HL-60 (cell line): Measurements from ENCODE around the gene SRCAP.

Source experiments
- DNase-seq, 2 experiments: peaks; one replicate each; pipeline ENCODE4 v3.0.0-alpha.2; 2010 to 2020; ENCODE audit warnings: low read depth in 1 of 2, low spot score in 1 of 2
- H3K27ac ChIP-seq: fragments of 250-450 bp; sonication (Bioruptor Pico); replicated peaks from 2 replicates; pipeline ENCODE4 v1.5.1; 2020; ENCODE audit warnings: mild to moderate bottlenecking, moderate library complexity
- H3K27me3 ChIP-seq: fragments of 250-450 bp; sonication (Bioruptor Pico); 2 replicates; pipeline ENCODE4 v1.5.1; 2021; ENCODE audit warnings: mild to moderate bottlenecking, moderate library complexity; ENCODE audit not compliant: insufficient read depth, poor library complexity, severe bottlenecking
- H3K4me3 ChIP-seq: replicated peaks from 2 replicates; pipeline ENCODE4 v1.5.1; 2011; ENCODE audit warnings: mild to moderate bottlenecking, control low read depth, low read length; ENCODE audit not compliant: insufficient read depth
- GABPA ChIP-seq: IDR thresholded peaks from 2 replicates; pipeline ENCODE4 v1.6.1; 2012; ENCODE audit warnings: low read depth
- POLR2AphosphoS5 ChIP-seq: IDR thresholded peaks from 2 replicates; pipeline ENCODE4 v1.6.1; 2012; ENCODE audit warnings: low read depth
- REST ChIP-seq: IDR thresholded peaks from 2 replicates; pipeline ENCODE4 v1.6.1; 2012; ENCODE audit warnings: low read depth; ENCODE audit not compliant: insufficient replicate concordance
- SPI1 ChIP-seq: IDR thresholded peaks from 2 replicates; pipeline ENCODE4 v1.6.1; 2012; ENCODE audit warnings: low read depth, mild to moderate bottlenecking, borderline replicate concordance
- TF ChIP-seq, protein P1 (sequence below): IDR thresholded peaks from one replicate; pipeline ENCODE4 v1.5.1; 2011; ENCODE audit warnings: low read length, control low read depth, inconsistent platforms; ENCODE audit not compliant: insufficient read depth

The SRCAP gene

GRCh38 chr16:30731411-30731810, 32.4 kb downstream of the SRCAP start:
- Histone ChIP-seq H3K27me3 (no peaks in the 10 kb centered on the region), H3K4me3 (no peak overlapping the region), H3K27ac (no peak overlapping the region)
- no peak for DNase-seq
- TF ChIP-seq REST = no peak
- TF ChIP-seq SPI1 = no peak
- TF ChIP-seq, protein P1, sequence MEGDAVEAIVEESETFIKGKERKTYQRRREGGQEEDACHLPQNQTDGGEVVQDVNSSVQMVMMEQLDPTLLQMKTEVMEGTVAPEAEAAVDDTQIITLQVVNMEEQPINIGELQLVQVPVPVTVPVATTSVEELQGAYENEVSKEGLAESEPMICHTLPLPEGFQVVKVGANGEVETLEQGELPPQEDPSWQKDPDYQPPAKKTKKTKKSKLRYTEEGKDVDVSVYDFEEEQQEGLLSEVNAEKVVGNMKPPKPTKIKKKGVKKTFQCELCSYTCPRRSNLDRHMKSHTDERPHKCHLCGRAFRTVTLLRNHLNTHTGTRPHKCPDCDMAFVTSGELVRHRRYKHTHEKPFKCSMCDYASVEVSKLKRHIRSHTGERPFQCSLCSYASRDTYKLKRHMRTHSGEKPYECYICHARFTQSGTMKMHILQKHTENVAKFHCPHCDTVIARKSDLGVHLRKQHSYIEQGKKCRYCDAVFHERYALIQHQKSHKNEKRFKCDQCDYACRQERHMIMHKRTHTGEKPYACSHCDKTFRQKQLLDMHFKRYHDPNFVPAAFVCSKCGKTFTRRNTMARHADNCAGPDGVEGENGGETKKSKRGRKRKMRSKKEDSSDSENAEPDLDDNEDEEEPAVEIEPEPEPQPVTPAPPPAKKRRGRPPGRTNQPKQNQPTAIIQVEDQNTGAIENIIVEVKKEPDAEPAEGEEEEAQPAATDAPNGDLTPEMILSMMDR = no peak
- TF ChIP-seq GABPA = no peak
- no peak for TF ChIP-seq POLR2AphosphoS5

DNA sequence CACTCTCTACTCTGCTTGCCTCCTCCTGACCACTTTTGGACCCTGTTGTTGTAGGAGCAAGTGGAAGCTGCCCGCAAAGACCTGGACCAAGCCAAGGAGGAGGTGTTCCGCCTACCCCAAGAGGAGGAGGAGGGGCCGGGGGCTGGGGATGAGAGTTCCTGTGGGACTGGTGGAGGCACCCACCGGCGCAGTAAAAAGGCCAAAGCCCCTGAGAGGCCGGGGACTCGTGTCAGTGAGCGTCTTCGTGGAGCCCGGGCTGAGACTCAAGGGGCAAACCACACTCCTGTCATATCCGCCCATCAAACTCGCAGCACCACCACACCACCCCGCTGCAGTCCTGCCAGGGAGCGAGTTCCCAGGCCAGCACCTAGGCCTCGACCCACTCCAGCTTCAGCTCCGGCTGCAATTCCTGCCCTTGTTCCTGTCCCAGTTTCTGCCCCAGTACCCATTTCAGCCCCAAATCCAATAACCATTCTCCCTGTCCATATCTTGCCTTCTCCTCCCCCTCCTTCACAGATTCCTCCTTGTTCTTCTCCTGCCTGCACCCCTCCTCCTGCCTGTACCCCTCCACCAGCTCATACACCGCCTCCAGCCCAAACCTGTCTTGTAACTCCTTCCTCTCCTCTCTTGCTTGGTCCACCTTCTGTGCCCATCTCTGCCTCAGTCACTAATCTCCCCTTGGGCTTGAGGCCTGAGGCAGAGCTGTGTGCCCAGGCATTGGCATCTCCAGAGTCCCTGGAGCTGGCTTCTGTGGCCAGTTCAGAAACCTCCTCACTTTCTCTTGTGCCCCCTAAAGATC, 38.2 kb downstream of the SRCAP start:
- no peak for TF ChIP-seq REST
- Histone ChIP-seq H3K27me3 (no peaks in the 10 kb centered on the region), H3K27ac (no peak overlapping the region), H3K4me3 (no peak overlapping the region)
- no peak for DNase-seq

DNA sequence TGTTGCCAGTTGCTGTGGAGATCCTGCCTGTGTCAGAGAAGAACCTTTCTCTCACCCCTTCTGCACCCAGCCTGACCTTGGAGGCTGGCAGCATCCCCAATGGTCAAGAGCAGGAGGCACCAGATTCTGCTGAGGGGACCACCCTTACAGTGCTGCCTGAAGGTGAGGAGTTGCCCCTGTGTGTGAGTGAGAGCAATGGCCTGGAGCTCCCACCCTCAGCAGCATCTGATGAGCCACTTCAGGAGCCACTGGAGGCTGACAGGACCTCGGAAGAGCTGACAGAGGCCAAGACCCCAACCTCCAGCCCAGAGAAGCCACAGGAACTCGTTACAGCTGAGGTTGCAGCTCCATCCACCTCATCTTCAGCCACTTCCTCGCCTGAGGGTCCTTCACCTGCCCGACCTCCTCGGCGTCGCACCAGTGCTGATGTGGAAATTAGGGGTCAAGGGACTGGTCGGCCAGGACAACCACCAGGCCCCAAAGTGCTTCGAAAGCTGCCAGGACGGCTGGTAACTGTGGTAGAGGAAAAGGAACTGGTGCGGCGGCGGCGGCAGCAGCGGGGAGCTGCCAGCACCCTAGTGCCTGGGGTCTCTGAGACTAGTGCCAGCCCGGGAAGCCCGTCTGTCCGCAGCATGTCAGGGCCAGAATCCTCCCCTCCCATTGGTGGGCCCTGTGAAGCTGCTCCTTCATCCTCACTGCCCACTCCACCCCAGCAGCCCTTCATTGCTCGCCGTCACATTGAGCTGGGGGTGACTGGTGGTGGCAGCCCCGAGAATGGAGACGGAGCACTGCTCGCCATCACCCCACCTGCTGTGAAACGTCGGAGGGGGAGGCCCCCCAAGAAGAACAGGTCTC, 39.0 kb downstream of the SRCAP start:
- Histone ChIP-seq H3K27me3 (no peaks in the 10 kb centered on the region), H3K27ac (no peak overlapping the region), H3K4me3 (no peak overlapping the region)
- no peak for DNase-seq
- no peak for TF ChIP-seq GABPA
- TF ChIP-seq REST = no peak
- no peak for TF ChIP-seq SPI1
- TF ChIP-seq, protein P1 = no peak
- no peak for TF ChIP-seq POLR2AphosphoS5
